HepG2 (cell line): ENCODE data around the gene MTG1. TPM values are rescaled to one million over a fixed set of nuclear protein-coding genes. Genes with fewer than 3 reads are reported as not detected.
A peak's percentile ranks its signal among the peaks of the same experiment; 100 is the strongest.

ENCODE experiments used
- ATF7-NPFF ChIP-seq: sonication (generic); formaldehyde crosslinking; IDR thresholded peaks from 2 replicates; pipeline ENCODE4 v1.8.1; 2023; ENCODE audit warnings: mild to moderate bottlenecking, low read depth, missing genetic modification reagents, moderate library complexity
- CEBPG ChIP-seq: IDR thresholded peaks from 2 replicates; pipeline ENCODE4 v1.6.1; 2016
- ETV6 ChIP-seq: sonication (generic); formaldehyde crosslinking; conservative IDR thresholded peaks from 2 replicates; pipeline ENCODE4 v1.4.0; 2020; ENCODE audit warnings: missing genetic modification reagents
- FOXC1 ChIP-seq: sonication (generic); formaldehyde crosslinking; IDR thresholded peaks from 2 replicates; pipeline ENCODE4 v1.8.0; 2022; ENCODE audit warnings: mild to moderate bottlenecking, missing genetic modification reagents, borderline replicate concordance
- GABPA ChIP-seq, 2 experiments: IDR thresholded peaks; 2 replicates each; pipeline ENCODE4 v1.6.1; 2011 to 2016; ENCODE audit warnings: low read depth in 2 of 2, low read length in 1 of 2, missing biosample characterization in 1 of 2, missing genetic modification characterization in 1 of 2
- JUND ChIP-seq: sonication (generic); formaldehyde crosslinking; IDR thresholded peaks from 2 replicates; pipeline ENCODE4 v1.8.0; 2022; ENCODE audit warnings: mild to moderate bottlenecking, missing genetic modification reagents
- KLF16 ChIP-seq, 2 experiments: sonication (generic) in 1 of 2; formaldehyde crosslinking in 1 of 2; IDR thresholded peaks; 2 replicates each; pipeline versions ENCODE4 v1.6.1 to v1.8.0; 2016 to 2023; ENCODE audit warnings: missing genetic modification reagents in 2 of 2, missing compliant biosample characterization in 1 of 2
- NCOA2 ChIP-seq: sonication (generic); formaldehyde crosslinking; IDR thresholded peaks from 2 replicates; pipeline ENCODE4 v1.8.0; 2022; ENCODE audit warnings: inconsistent platforms
- PAX8 ChIP-seq: sonication (generic); formaldehyde crosslinking; IDR thresholded peaks from 2 replicates; pipeline ENCODE4 v1.8.0; 2022; ENCODE audit warnings: mild to moderate bottlenecking, missing genetic modification reagents, borderline replicate concordance
- PITX1 ChIP-seq: sonication (generic); formaldehyde crosslinking; IDR thresholded peaks from 2 replicates; pipeline ENCODE4 v1.5.1; 2020; ENCODE audit warnings: mild to moderate bottlenecking, missing genetic modification reagents
- ZNF121 ChIP-seq: sonication (generic); formaldehyde crosslinking; IDR thresholded peaks from 2 replicates; pipeline ENCODE4 v1.5.0; 2020; ENCODE audit warnings: mild to moderate bottlenecking, missing genetic modification reagents
- ZNF44 ChIP-seq: sonication (generic); formaldehyde crosslinking; IDR thresholded peaks from 2 replicates; pipeline ENCODE4 v1.5.1; 2020; ENCODE audit warnings: mild to moderate bottlenecking, missing genetic modification reagents
- ZNF749 ChIP-seq: sonication (generic); formaldehyde crosslinking; IDR thresholded peaks from 2 replicates; pipeline ENCODE4 v1.8.0; 2022; ENCODE audit warnings: mild to moderate bottlenecking, missing genetic modification reagents, moderate library complexity, borderline replicate concordance
- polyA plus RNA-seq, 8 experiments: library from polyadenylated mRNA; depleted of rRNA in 3 of 8; stranded (reverse) in 7 of 8; unstranded in 1 of 8; fragments of >200 nt; fragmentation: Illumina TruSeq in 4 of 8; extraction: Trizol in 4 of 8; gene quantifications; 2 replicates each; pipeline versions ENCODE4 v1.2.1 to v1.2.3, GENCODE V29; 2011 to 2016; ENCODE audit warnings: low read depth in 4 of 8, missing spikeins in 1 of 8, mixed read lengths in 1 of 8; ENCODE audit not compliant: insufficient read depth in 1 of 8
- total RNA-seq, 5 experiments: library from RNA; depleted of rRNA; stranded (reverse); fragments of >200 nt; fragmentation: Illumina TruSeq; extraction: Trizol; gene quantifications; 2 replicates each; pipeline ENCODE4 v1.2.3, GENCODE V29; 2016; ENCODE audit warnings: low read depth in 1 of 5
- TF ChIP-seq, protein P1 (sequence below): sonication (generic); formaldehyde crosslinking; IDR thresholded peaks from 2 replicates; pipeline ENCODE4 v1.9.0; 2022; ENCODE audit warnings: low read depth, missing genetic modification reagents
- TF ChIP-seq, protein P2 (sequence below): sonication (generic); formaldehyde crosslinking; IDR thresholded peaks from 2 replicates; pipeline ENCODE4 v1.4.0; 2020; ENCODE audit warnings: missing genetic modification reagents, low read depth, mild to moderate bottlenecking, borderline replicate concordance
- TF ChIP-seq, protein P3 (sequence below): sonication (generic); formaldehyde crosslinking; IDR thresholded peaks from 2 replicates; pipeline ENCODE4 v1.8.0; 2023; ENCODE audit warnings: mild to moderate bottlenecking, missing genetic modification reagents
- TF ChIP-seq, protein P4 (sequence below): sonication (generic); formaldehyde crosslinking; conservative IDR thresholded peaks from 2 replicates; pipeline ENCODE4 v1.4.0; 2020; ENCODE audit warnings: missing genetic modification reagents
- TF ChIP-seq, protein P5 (sequence below): IDR thresholded peaks from 2 replicates; pipeline ENCODE4 v1.6.1; 2016; ENCODE audit warnings: missing genetic modification reagents, missing compliant biosample characterization
- TF ChIP-seq, protein P6 (sequence below): sonication (generic); formaldehyde crosslinking; IDR thresholded peaks from 2 replicates; pipeline ENCODE4 v1.4.0; 2020; ENCODE audit warnings: missing genetic modification reagents, borderline replicate concordance

Gene MTG1
- total and polyA plus RNA-seq, 2 of the 13 experiments (the other 11 are each of a cell fraction or from before 2014, with no cell fraction given) = 42.0 to 103 TPM

DNA sequence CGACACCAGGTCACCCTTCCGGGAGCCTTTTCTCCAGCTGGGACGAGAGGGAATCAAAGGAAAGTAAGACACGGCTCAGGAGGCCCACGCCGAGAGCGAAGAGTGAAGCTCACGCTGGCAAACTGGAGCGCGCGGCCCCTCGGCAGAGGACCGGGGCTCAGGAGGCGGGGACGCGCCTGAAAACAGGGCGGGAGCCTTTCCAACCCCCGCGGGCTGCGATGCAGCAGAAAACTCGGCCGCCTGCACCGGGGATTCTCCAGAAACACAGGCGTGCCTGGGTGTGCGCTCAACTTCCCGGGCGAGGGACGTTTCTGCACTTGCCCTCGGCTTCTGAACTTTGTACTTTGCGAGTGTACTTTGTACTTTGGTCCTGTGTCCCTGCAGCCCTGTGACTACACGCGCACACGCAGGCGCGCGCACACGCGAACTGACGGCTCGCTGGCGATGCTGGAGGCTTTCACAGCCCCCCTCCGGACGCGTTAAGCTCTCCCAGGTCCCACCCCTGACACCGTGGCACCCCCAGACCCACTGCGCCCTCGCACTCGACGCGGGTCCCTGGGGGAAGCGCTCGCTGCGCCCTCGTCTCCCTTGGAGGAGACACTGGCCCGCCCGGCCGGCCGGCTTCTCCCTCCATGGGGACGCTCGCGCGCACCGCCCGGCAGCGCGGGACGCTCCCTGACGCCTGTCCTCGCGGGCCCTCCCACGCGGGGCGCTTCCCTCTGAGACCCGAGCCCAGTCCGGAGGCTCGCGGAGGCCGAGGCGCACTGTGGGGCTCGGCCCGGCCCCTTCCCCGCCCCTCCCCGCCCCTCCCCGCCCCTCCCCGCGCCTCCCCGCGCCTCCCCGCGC, 15.5 kb upstream of the MTG1 start (continued):
- TF ChIP-seq, protein P1, sequence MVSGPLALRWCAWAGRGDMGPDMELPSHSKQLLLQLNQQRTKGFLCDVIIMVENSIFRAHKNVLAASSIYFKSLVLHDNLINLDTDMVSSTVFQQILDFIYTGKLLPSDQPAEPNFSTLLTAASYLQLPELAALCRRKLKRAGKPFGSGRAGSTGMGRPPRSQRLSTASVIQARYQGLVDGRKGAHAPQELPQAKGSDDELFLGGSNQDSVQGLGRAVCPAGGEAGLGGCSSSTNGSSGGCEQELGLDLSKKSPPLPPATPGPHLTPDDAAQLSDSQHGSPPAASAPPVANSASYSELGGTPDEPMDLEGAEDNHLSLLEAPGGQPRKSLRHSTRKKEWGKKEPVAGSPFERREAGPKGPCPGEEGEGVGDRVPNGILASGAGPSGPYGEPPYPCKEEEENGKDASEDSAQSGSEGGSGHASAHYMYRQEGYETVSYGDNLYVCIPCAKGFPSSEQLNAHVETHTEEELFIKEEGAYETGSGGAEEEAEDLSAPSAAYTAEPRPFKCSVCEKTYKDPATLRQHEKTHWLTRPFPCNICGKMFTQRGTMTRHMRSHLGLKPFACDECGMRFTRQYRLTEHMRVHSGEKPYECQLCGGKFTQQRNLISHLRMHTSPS (CRISPR knock-in tag) = peak; percentile 47; the same call in 1 of the 2 replicates
- TF ChIP-seq, protein P2, sequence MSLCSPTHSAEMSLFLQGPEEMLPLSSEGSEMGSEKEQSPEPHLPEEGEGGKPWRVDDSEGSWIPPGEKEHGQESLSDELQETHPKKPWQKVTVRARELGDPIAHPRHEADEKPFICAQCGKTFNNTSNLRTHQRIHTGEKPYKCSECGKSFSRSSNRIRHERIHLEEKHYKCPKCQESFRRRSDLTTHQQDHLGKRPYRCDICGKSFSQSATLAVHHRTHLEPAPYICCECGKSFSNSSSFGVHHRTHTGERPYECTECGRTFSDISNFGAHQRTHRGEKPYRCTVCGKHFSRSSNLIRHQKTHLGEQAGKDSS (CRISPR knock-in tag) = peak; percentile 71; the same call in 1 of the 2 replicates
- TF ChIP-seq GABPA (IDR thresholded peaks at IDR 0.05; ENCODE audit: low read depth, low read length) = no peak
- TF ChIP-seq GABPA (CRISPR knock-in tag; IDR thresholded peaks at IDR 0.05; ENCODE audit: low read depth) = 0 out of 2 replicates have a peak, but pooled peaks have one; percentile 12
- TF ChIP-seq, protein P3, sequence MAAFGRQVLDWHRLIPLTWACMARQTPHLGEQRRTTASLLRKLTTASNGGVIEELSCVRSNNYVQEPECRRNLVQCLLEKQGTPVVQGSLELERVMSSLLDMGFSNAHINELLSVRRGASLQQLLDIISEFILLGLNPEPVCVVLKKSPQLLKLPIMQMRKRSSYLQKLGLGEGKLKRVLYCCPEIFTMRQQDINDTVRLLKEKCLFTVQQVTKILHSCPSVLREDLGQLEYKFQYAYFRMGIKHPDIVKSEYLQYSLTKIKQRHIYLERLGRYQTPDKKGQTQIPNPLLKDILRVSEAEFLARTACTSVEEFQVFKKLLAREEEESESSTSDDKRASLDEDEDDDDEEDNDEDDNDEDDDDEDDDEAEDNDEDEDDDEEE (CRISPR knock-in tag) = peak; percentile 41; the same call in 1 of the 2 replicates
- TF ChIP-seq NCOA2 = peak; percentile 41; the same call in 1 of the 2 replicates
- TF ChIP-seq, protein P4, sequence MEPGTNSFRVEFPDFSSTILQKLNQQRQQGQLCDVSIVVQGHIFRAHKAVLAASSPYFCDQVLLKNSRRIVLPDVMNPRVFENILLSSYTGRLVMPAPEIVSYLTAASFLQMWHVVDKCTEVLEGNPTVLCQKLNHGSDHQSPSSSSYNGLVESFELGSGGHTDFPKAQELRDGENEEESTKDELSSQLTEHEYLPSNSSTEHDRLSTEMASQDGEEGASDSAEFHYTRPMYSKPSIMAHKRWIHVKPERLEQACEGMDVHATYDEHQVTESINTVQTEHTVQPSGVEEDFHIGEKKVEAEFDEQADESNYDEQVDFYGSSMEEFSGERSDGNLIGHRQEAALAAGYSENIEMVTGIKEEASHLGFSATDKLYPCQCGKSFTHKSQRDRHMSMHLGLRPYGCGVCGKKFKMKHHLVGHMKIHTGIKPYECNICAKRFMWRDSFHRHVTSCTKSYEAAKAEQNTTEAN = 0 out of 2 replicates have a peak, but pooled peaks have one; percentile 74
- peak; percentile 50; the same call in 1 of the 2 replicates for TF ChIP-seq JUND (CRISPR knock-in tag)
- 0 out of 2 replicates have a peak, but pooled peaks have one; percentile 17 for TF ChIP-seq ZNF121 (CRISPR knock-in tag)
- TF ChIP-seq, protein P5, sequence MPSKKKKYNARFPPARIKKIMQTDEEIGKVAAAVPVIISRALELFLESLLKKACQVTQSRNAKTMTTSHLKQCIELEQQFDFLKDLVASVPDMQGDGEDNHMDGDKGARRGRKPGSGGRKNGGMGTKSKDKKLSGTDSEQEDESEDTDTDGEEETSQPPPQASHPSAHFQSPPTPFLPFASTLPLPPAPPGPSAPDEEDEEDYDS = peak; percentile 36; the same call in 1 of the 2 replicates
- 0 out of 2 replicates have a peak, but pooled peaks have one; percentile 59 for TF ChIP-seq PAX8 (CRISPR knock-in tag)
- TF ChIP-seq ZNF44 = no peak
- 0 out of 2 replicates have a peak, but pooled peaks have one; percentile 54 for TF ChIP-seq ATF7-NPFF (CRISPR knock-in tag)
- peak in 1 of 2 experiments; percentile 49; a peak in 1 of 4 replicates for TF ChIP-seq KLF16 (CRISPR knock-in tag; IDR thresholded peaks at IDR 0.05)
- no peak for TF ChIP-seq ETV6 (CRISPR knock-in tag)
- TF ChIP-seq, protein P6, sequence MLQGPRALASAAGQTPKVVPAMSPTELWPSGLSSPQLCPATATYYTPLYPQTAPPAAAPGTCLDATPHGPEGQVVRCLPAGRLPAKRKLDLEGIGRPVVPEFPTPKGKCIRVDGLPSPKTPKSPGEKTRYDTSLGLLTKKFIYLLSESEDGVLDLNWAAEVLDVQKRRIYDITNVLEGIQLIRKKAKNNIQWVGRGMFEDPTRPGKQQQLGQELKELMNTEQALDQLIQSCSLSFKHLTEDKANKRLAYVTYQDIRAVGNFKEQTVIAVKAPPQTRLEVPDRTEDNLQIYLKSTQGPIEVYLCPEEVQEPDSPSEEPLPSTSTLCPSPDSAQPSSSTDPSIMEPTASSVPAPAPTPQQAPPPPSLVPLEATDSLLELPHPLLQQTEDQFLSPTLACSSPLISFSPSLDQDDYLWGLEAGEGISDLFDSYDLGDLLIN (CRISPR knock-in tag) = no peak
- TF ChIP-seq CEBPG (CRISPR knock-in tag) = no peak
- TF ChIP-seq FOXC1 (CRISPR knock-in tag) = peak; percentile 59; the same call in 1 of the 2 replicates
- TF ChIP-seq ZNF749 (CRISPR knock-in tag) = peak; percentile 51; the same call in 1 of the 2 replicates
- peak; percentile 53; the same call in 1 of the 2 replicates for TF ChIP-seq PITX1
